ENCODE results near the gene NPAS3.

NPAS3 gene

GRCh38 chr14:33435911-33436689, 497.4 kb downstream of the NPAS3 start:
- Histone ChIP-seq H3K9me2 (replicated peaks; ENCODE audit: insufficient read depth, low read length) (no peaks in the 10 kb centered on the region), H3K27ac (ENCODE audit: low read length) (no peak overlapping the region), H3K4me2 (ENCODE audit: low read depth, low read length) (no peak overlapping the region), H3F3A (ENCODE audit: insufficient read depth, low read length) (no peaks in the 10 kb centered on the region), H3K9me3 (replicated peaks; ENCODE audit: insufficient read depth, low read length) (no peaks in the 10 kb centered on the region), H3K36me3 (replicated peaks; ENCODE audit: insufficient read depth, low read length) (no peaks in the 10 kb centered on the region), H2AFZ (ENCODE audit: low read length) (no peak overlapping the region), H3K9ac (ENCODE audit: low read length) (no peak overlapping the region), H3K4me1 (ENCODE audit: low read length) (no peaks in the 10 kb centered on the region), H3K27me3 (replicated peaks; ENCODE audit: insufficient read depth, low read length) (no peaks in the 10 kb centered on the region), H3K4me3 (ENCODE audit: low read length) (no peak overlapping the region), H4K20me1 (ENCODE audit: insufficient read depth, low read length) (no peaks in the 10 kb centered on the region), H3K79me2 (ENCODE audit: low read length) (no peaks in the 10 kb centered on the region)
- peak; percentile 7 for DNase-seq
- TF ChIP-seq EZH2 (optimal IDR thresholded peaks at IDR 0.05; ENCODE audit: low read depth, low read length) (no peak), EZH2phosphoT487 (IDR thresholded peaks at IDR 0.05; ENCODE audit: low read length) (no peak), CTCF (IDR thresholded peaks at IDR 0.05; ENCODE audit: low read length) (no peak)

GRCh38 chr14:33441633-33442032, 503.0 kb downstream of the NPAS3 start:
- Histone ChIP-seq H3K4me2 (ENCODE audit: low read depth, low read length) (no peak overlapping the region), H2AFZ (ENCODE audit: low read length) (no peak overlapping the region), H4K20me1 (ENCODE audit: insufficient read depth, low read length) (no peaks in the 10 kb centered on the region), H3K9ac (ENCODE audit: low read length) (no peak overlapping the region), H3K9me3 (replicated peaks; ENCODE audit: insufficient read depth, low read length) (no peaks in the 10 kb centered on the region), H3K79me2 (ENCODE audit: low read length) (no peaks in the 10 kb centered on the region), H3K4me3 (ENCODE audit: low read length) (no peak overlapping the region), H3K36me3 (replicated peaks; ENCODE audit: insufficient read depth, low read length) (no peaks in the 10 kb centered on the region), H3K27ac (ENCODE audit: low read length) (no peak overlapping the region), H3F3A (ENCODE audit: insufficient read depth, low read length) (no peaks in the 10 kb centered on the region), H3K27me3 (replicated peaks; ENCODE audit: insufficient read depth, low read length) (no peaks in the 10 kb centered on the region), H3K4me1 (ENCODE audit: low read length) (no peaks in the 10 kb centered on the region), H3K9me2 (replicated peaks; ENCODE audit: insufficient read depth, low read length) (no peaks in the 10 kb centered on the region)
- no peak for DNase-seq
- no peak for TF ChIP-seq EZH2 (optimal IDR thresholded peaks at IDR 0.05; ENCODE audit: low read depth, low read length)
- TF ChIP-seq EZH2phosphoT487 (IDR thresholded peaks at IDR 0.05; ENCODE audit: low read length), result no peak
- no peak for TF ChIP-seq CTCF (IDR thresholded peaks at IDR 0.05; ENCODE audit: low read length)

DNA sequence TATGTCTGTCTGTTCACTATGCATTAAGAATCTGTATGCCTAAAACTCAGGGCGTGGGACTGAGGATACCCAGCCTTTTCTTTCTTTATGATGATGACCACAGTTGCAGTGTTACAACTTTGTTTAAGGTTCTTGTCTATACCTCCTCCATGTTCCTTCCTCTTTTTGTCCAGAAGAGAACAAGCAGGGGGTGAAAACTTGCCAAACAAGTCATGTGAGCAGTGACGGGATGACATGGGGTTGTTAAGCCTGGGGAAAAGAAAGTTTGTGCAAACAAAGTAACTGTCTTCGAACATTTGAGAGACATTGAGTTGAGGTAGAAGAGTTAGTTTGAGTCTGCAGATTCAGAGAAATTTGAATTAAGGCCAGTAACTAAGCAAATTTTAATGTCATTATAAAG, 505.5 kb downstream of the NPAS3 start:
- Histone ChIP-seq H3K9ac (ENCODE audit: low read length) (no peak overlapping the region), H3K27me3 (replicated peaks; ENCODE audit: insufficient read depth, low read length) (no peaks in the 10 kb centered on the region), H4K20me1 (ENCODE audit: insufficient read depth, low read length) (no peaks in the 10 kb centered on the region), H3K79me2 (ENCODE audit: low read length) (no peaks in the 10 kb centered on the region), H3K36me3 (replicated peaks; ENCODE audit: insufficient read depth, low read length) (no peaks in the 10 kb centered on the region), H3K4me3 (ENCODE audit: low read length) (no peak overlapping the region), H3K4me2 (ENCODE audit: low read depth, low read length) (no peak overlapping the region), H3K9me2 (replicated peaks; ENCODE audit: insufficient read depth, low read length) (no peaks in the 10 kb centered on the region), H2AFZ (ENCODE audit: low read length) (no peak overlapping the region), H3K4me1 (ENCODE audit: low read length) (no peaks in the 10 kb centered on the region), H3K9me3 (replicated peaks; ENCODE audit: insufficient read depth, low read length) (no peaks in the 10 kb centered on the region), H3F3A (ENCODE audit: insufficient read depth, low read length) (no peaks in the 10 kb centered on the region), H3K27ac (ENCODE audit: low read length) (no peak overlapping the region)
- DNase-seq, result no peak
- TF ChIP-seq EZH2 (optimal IDR thresholded peaks at IDR 0.05; ENCODE audit: low read depth, low read length) (no peak), CTCF (IDR thresholded peaks at IDR 0.05; ENCODE audit: low read length) (no peak), EZH2phosphoT487 (IDR thresholded peaks at IDR 0.05; ENCODE audit: low read length) (no peak)
